Measurements from ENCODE around the gene LIFR. TPM values are rescaled to one million over a fixed set of nuclear protein-coding genes. Genes with fewer than 3 reads are reported as not detected.
"Not testable (repeated sequence)": the region's sequence is repeated elsewhere in the genome, so short reads cannot be mapped to it uniquely, and the experiment has no call there.

Gene LIFR
- total and polyA plus RNA-seq, 12 donors = 9.2 to 118 (median 59.0) TPM

GRCh38 chr5:38575476-38575875, 19.0 kb upstream of the LIFR start:
- no peaks in the 10 kb centered on the region for H3K36me3 ChIP-seq (replicated peaks in 1 of 2)
- no peak for DNase-seq
- H3K4me1 ChIP-seq (replicated peaks in 1 of 2) = no peaks in the 10 kb centered on the region
- no peaks in the 10 kb centered on the region for H3K9me3 ChIP-seq (replicated peaks in 1 of 3)
- TF ChIP-seq POLR2A (IDR thresholded peaks at IDR 0.05) (no peak), CTCF (IDR thresholded peaks at IDR 0.05) (no peak)
- WGBS, 4 donors = 92 to 94% (median 93%) methylated on average over 4 of the region's 4 CpGs
- intact Hi-C loops (cut with DNase I) = no loop called here
- H3K4me3 ChIP-seq = no peak overlapping the region
- H3K27ac ChIP-seq = no peak overlapping the region
- no peaks in the 10 kb centered on the region for H3K27me3 ChIP-seq

DNA sequence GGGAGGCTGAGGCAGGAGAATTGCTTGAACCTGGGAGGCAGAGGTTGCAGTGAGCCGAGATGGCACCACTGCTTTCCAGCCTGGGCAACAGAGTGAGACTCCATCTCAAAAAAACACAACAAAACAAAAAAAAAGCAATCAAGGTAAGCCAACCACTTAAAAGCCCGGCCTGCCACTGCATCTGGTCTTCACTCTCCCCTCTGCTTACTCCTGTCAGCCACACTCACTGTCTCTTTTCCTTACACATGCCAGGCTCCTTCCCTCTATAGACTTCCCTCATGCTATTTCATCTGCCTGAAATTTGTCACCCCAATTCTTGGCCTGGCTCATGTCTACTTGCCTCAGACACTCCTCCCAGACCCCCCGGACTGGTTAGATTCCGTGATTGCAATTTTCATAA, 17.6 kb upstream of the LIFR start:
- WGBS, 4 donors = 89 to 96% (median 93%) methylated on average over 4 of the region's 4 CpGs
- intact Hi-C loops (cut with DNase I) = no loop called here
- Histone ChIP-seq H3K36me3 (replicated peaks in 1 of 2) (no peaks in the 10 kb centered on the region), H3K27me3 (no peaks in the 10 kb centered on the region), H3K27ac (no peak overlapping the region), H3K9me3 (replicated peaks in 1 of 3) (no peaks in the 10 kb centered on the region), H3K4me1 (replicated peaks in 1 of 2) (no peaks in the 10 kb centered on the region), H3K4me3 (no peak overlapping the region)
- no peak for DNase-seq
- TF ChIP-seq POLR2A (IDR thresholded peaks at IDR 0.05) (no peak), CTCF (IDR thresholded peaks at IDR 0.05) (no peak)

GRCh38 chr5:38573521-38573920, 17.1 kb upstream of the LIFR start:
- no peaks in the 10 kb centered on the region for H3K4me1 ChIP-seq (replicated peaks in 1 of 2)
- no peak overlapping the region for H3K27ac ChIP-seq
- intact Hi-C loops (cut with DNase I) = no loop called here
- H3K36me3 ChIP-seq (replicated peaks in 1 of 2) = no peaks in the 10 kb centered on the region
- 93 to 97% (median 95%) methylated on average over 3 of the region's 3 CpGs for WGBS, 4 donors
- TF ChIP-seq CTCF (IDR thresholded peaks at IDR 0.05) (no peak), POLR2A (IDR thresholded peaks at IDR 0.05) (no peak)
- no peaks in the 10 kb centered on the region for H3K27me3 ChIP-seq
- no peak for DNase-seq
- H3K4me3 ChIP-seq = no peak overlapping the region
- H3K9me3 ChIP-seq (replicated peaks in 1 of 3) = no peaks in the 10 kb centered on the region

- Histone ChIP-seq H3K9me3 (replicated peaks in 1 of 3) (no peaks in the 10 kb centered on the region), H3K4me3 (no peak overlapping the region), H3K27ac (no peak overlapping the region), H3K27me3 (no peaks in the 10 kb centered on the region), H3K36me3 (replicated peaks in 1 of 2) (no peaks in the 10 kb centered on the region), H3K4me1 (replicated peaks in 1 of 2) (no peaks in the 10 kb centered on the region)
- 86 to 91% (median 88%) methylated on average over 3 of the region's 3 CpGs for WGBS, 4 donors
- DNase-seq = no peak
- intact Hi-C loops (cut with DNase I) = no loop called here
- TF ChIP-seq POLR2A (IDR thresholded peaks at IDR 0.05) (no peak), CTCF (IDR thresholded peaks at IDR 0.05) (no peak)
These were observed 12.7 kb upstream of the LIFR start for GRCh38 chr5:38569180-38569579.

- H3K36me3 ChIP-seq (replicated peaks in 1 of 2); H3K27me3 ChIP-seq; DNase-seq; intact Hi-C loops (cut with DNase I); H3K27ac ChIP-seq; H3K4me3 ChIP-seq; H3K4me1 ChIP-seq (replicated peaks in 1 of 2); H3K9me3 ChIP-seq (replicated peaks in 1 of 3): not testable (repeated sequence)
- 94 to 97% (median 96%) methylated on average over 2 of the region's 2 CpGs for WGBS, 4 donors
These were observed 10.9 kb upstream of the LIFR start for GRCh38 chr5:38567306-38567705.
